Stomach (tissue), 9 donors: ENCODE measurements around the gene TIE1. TPM values are rescaled to one million over a fixed set of nuclear protein-coding genes. Genes with fewer than 3 reads are reported as not detected.

Source experiments
- DNase-seq, 2 donors: peaks; one replicate each; pipeline versions ENCODE4 v3.0.0 to v3.0.0-alpha.2; 2013 to 2019
- H3K27ac ChIP-seq, 5 donors: fragments of 200-600 bp in 4 of 5; sonication (generic) in 4 of 5; one replicate each; pipeline ENCODE4 v1.5.1; 2013 to 2019; ENCODE audit warnings: mild to moderate bottlenecking in 1 of 5, moderate library complexity in 1 of 5
- H3K27me3 ChIP-seq, 3 donors: fragments of 200-600 bp; sonication (generic); one replicate each; pipeline ENCODE4 v1.5.1; 2017 to 2019; ENCODE audit warnings: mixed run types in 1 of 3
- H3K36me3 ChIP-seq, 4 donors: fragments of 200-600 bp; sonication (generic); 1 replicate in 3 of 4; 2 replicates in 1 of 4; pipeline ENCODE4 v1.5.1; 2016 to 2019
- H3K4me1 ChIP-seq, 4 donors: fragments of 200-600 bp; sonication (generic); one replicate each; pipeline ENCODE4 v1.5.1; 2016 to 2019
- H3K4me3 ChIP-seq, 4 donors: fragments of 200-600 bp; sonication (generic) in 3 of 4; one replicate each; pipeline ENCODE4 v1.5.1; 2016 to 2019; ENCODE audit warnings: mild to moderate bottlenecking in 1 of 4
- H3K9me3 ChIP-seq, 4 donors: fragments of 200-600 bp; sonication (generic); one replicate each; pipeline ENCODE4 v1.5.1; 2016 to 2019
- CTCF ChIP-seq, 7 experiments: fragments of 450-650 bp in 4 of 7; fragments of 200-600 bp in 3 of 7; sonication (generic) in 3 of 7; IDR thresholded peaks; one replicate each; pipeline ENCODE4 v1.5.1; 2016 to 2019; ENCODE audit warnings: antibody characterized with exemption in 7 of 7, control low read depth in 2 of 7, mild to moderate bottlenecking in 1 of 7
- EP300 ChIP-seq: sonication (generic); formaldehyde crosslinking; IDR thresholded peaks from one replicate; pipeline ENCODE4 v1.6.1; 2017; ENCODE audit warnings: antibody characterized with exemption
- POLR2A ChIP-seq, 4 donors: fragments of 450-650 bp; IDR thresholded peaks; one replicate each; pipeline ENCODE4 v1.6.1; 2016; ENCODE audit warnings: antibody characterized with exemption in 4 of 4, control low read depth in 2 of 4, mild to moderate bottlenecking in 1 of 4, moderate library complexity in 1 of 4
- POLR2AphosphoS5 ChIP-seq, 3 donors: sonication (generic); formaldehyde crosslinking; IDR thresholded peaks; one replicate each; pipeline ENCODE4 v1.6.1; 2016; ENCODE audit warnings: antibody characterized with exemption in 3 of 3
- WGBS, 5 donors: extraction: QIAGEN DNeasy Blood & Tissue Kit in 3 of 5; methylation state at CpG; one replicate each; pipeline versions ENCODE4 v1.1.5 to v1.1.7; 2013 to 2018; 5-methylcytosine and 5-hydroxymethylcytosine counted together
- intact Hi-C: fragments of 100-400 bp; cut with DNase I; formaldehyde crosslinking; loops from one replicate; pipeline ENCODE4 v1.15.1; 2023; ENCODE audit warnings: low total_unique reads
- polyA plus RNA-seq, 3 donors: library from polyadenylated mRNA; stranded (reverse); fragments of 200-250 nt; gene quantifications; one replicate each; pipeline ENCODE4 v1.2.3, GENCODE V29; 2013
- total RNA-seq, 5 donors: library from RNA; depleted of rRNA; stranded (reverse); fragments of >200 nt; gene quantifications; one replicate each; pipeline versions ENCODE4 v1.1.0 to v1.2.3, GENCODE V29; 2014 to 2016
- donor health status: healthy with polysubstance abuse.
- donor health status: Bipolar disorder and iron deficiency.
- donor health status: healthy.

TIE1 gene
- total and polyA plus RNA-seq, 8 donors: 2.1 to 36.2 (median 13.8) TPM; not detected in 1

GRCh38 chr1:43270421-43271095 lies 30.2 kb upstream of the TIE1 start:
- Histone ChIP-seq H3K36me3 (no peaks in the 10 kb centered on the region), H3K27me3 (peaks cover 0 to 28% (median 10%) of the 10 kb centered on the region in 3 donors), H3K4me1 (peaks cover 7 to 47% (median 35%) of the 10 kb centered on the region in 4 donors), H3K9me3 (no peaks in the 10 kb centered on the region), H3K4me3 (peak overlapping the region; percentile 27 to 45 (median 38)), H3K27ac (peak overlapping the region; percentile 79 to 86 (median 81))
- DNase-seq: peak; percentile 93 to 94
- TF ChIP-seq CTCF (IDR thresholded peaks at IDR 0.05) (no peak), POLR2AphosphoS5 (IDR thresholded peaks at IDR 0.05) (peak in 2 of 3 donors; percentile 81 to 90), POLR2A (IDR thresholded peaks at IDR 0.05) (peak in 1 of 4 donors; percentile 23), EP300 (no peak)
- 3 to 7% (median 5%) methylated on average over 14 to 29 of the region's 29 CpGs for WGBS, 5 donors
- intact Hi-C loops: no loop called here

GRCh38 chr1:43271186-43272118 lies 29.3 kb upstream of the TIE1 start:
- TF ChIP-seq POLR2A (IDR thresholded peaks at IDR 0.05) (no peak), EP300 (no peak), CTCF (IDR thresholded peaks at IDR 0.05) (no peak), POLR2AphosphoS5 (IDR thresholded peaks at IDR 0.05) (no peak)
- intact Hi-C loops: no loop called here
- 46 to 61% (median 53%) methylated on average over 12 of the region's 12 CpGs for WGBS, 5 donors
- H3K4me1 ChIP-seq: peaks cover 7 to 47% (median 39%) of the 10 kb centered on the region in 4 donors
- peak in 1 of 2 donors; percentile 25 for DNase-seq
- no peaks in the 10 kb centered on the region for H3K36me3 ChIP-seq
- peaks cover 0 to 28% (median 10%) of the 10 kb centered on the region in 3 donors for H3K27me3 ChIP-seq
- peak overlapping the region; percentile 27 to 45 (median 38) for H3K4me3 ChIP-seq
- peak overlapping the region; percentile 79 to 86 (median 81) for H3K27ac ChIP-seq
- H3K9me3 ChIP-seq: no peaks in the 10 kb centered on the region

- no peaks in the 10 kb centered on the region for H3K9me3 ChIP-seq
- H3K4me1 ChIP-seq: peaks cover 11 to 46% (median 44%) of the 10 kb centered on the region in 4 donors
- H3K36me3 ChIP-seq: no peaks in the 10 kb centered on the region
- peak overlapping the region in 1 of 5 donors; percentile 83 for H3K27ac ChIP-seq
- intact Hi-C loops: no loop called here
- TF ChIP-seq POLR2AphosphoS5 (IDR thresholded peaks at IDR 0.05) (no peak), CTCF (IDR thresholded peaks at IDR 0.05) (no peak), EP300 (no peak), POLR2A (IDR thresholded peaks at IDR 0.05) (no peak)
- 67 to 82% (median 76%) methylated on average over 8 to 9 of the region's 9 CpGs for WGBS, 5 donors
- H3K4me3 ChIP-seq: no peak overlapping the region
- peak in 1 of 2 donors; percentile 20 for DNase-seq
- H3K27me3 ChIP-seq: peaks cover 0 to 28% (median 10%) of the 10 kb centered on the region in 3 donors
Measured at GRCh38 chr1:43272161-43272560, 28.6 kb upstream of the TIE1 start.
